Fibroblast of lung (primary cell): ENCODE results near the gene BOD1L2. TPM values are rescaled to one million over a fixed set of nuclear protein-coding genes. Genes with fewer than 3 reads are reported as not detected.

Source experiments
- DNase-seq, 2 donors: peaks; one replicate each; pipeline versions ENCODE4 v3.0.0 to v3.0.0-alpha.2; 2010; ENCODE audit warnings: low read depth in 2 of 2
- H2AFZ ChIP-seq: 2 replicates; pipeline ENCODE4 v1.5.1; 2012; ENCODE audit warnings: low read length, control low read depth, inconsistent platforms
- H3K27ac ChIP-seq: 2 replicates; pipeline ENCODE4 v1.5.1; 2011; ENCODE audit warnings: low read length, control low read depth; ENCODE audit not compliant: insufficient read depth
- H3K27me3 ChIP-seq: 2 replicates; pipeline ENCODE4 v1.5.1; 2011; ENCODE audit warnings: mild to moderate bottlenecking, low read length; ENCODE audit not compliant: control insufficient read depth, insufficient read depth
- H3K36me3 ChIP-seq: 2 replicates; pipeline ENCODE4 v1.5.1; 2011; ENCODE audit warnings: low read length; ENCODE audit not compliant: control insufficient read depth, insufficient read depth
- H3K4me1 ChIP-seq: 2 replicates; pipeline ENCODE4 v1.5.1; 2011; ENCODE audit warnings: low read length; ENCODE audit not compliant: control insufficient read depth, insufficient read depth; ENCODE audit errors: extremely low read depth
- H3K4me2 ChIP-seq: 2 replicates; pipeline ENCODE4 v1.5.1; 2011; ENCODE audit warnings: low read length, control low read depth; ENCODE audit not compliant: insufficient read depth; ENCODE audit errors: extremely low read depth
- H3K4me3 ChIP-seq, 4 experiments: fragments of 200-600 bp in 1 of 4; sonication (generic) in 1 of 4; replicated peaks in 1 of 4; 2 replicates each; pipeline ENCODE4 v1.5.1; 2011 to 2016; ENCODE audit warnings: low read length in 4 of 4, low read depth in 3 of 4, mild to moderate bottlenecking in 3 of 4, control low read depth in 2 of 4, inconsistent platforms in 1 of 4, mixed read lengths in 1 of 4; ENCODE audit not compliant: insufficient read depth in 1 of 4; ENCODE audit errors: control extremely low read depth in 1 of 4
- H3K79me2 ChIP-seq: 2 replicates; pipeline ENCODE4 v1.5.1; 2012; ENCODE audit warnings: mild to moderate bottlenecking, low read length, inconsistent platforms; ENCODE audit not compliant: control insufficient read depth, insufficient read depth
- H3K9ac ChIP-seq: 2 replicates; pipeline ENCODE4 v1.5.1; 2011; ENCODE audit warnings: mild to moderate bottlenecking, low read length, control low read depth; ENCODE audit not compliant: insufficient read depth
- H3K9me3 ChIP-seq: 2 replicates; pipeline ENCODE4 v1.5.1; 2012; ENCODE audit warnings: low read depth, low read length; ENCODE audit not compliant: control insufficient read depth, insufficient read depth
- H4K20me1 ChIP-seq: 2 replicates; pipeline ENCODE4 v1.5.1; 2011; ENCODE audit warnings: low read length; ENCODE audit not compliant: control insufficient read depth, insufficient read depth; ENCODE audit errors: extremely low read depth
- EZH2 ChIP-seq: IDR thresholded peaks from 2 replicates; pipeline ENCODE4 v1.5.1; 2012; ENCODE audit warnings: low read length, control low read depth, mild to moderate bottlenecking; ENCODE audit errors: missing control alignments
- polyA plus RNA-seq, 2 donors: library from polyadenylated mRNA; depleted of rRNA in 1 of 2; stranded (reverse) in 1 of 2; unstranded in 1 of 2; fragments of >200 nt; gene quantifications; 2 replicates each; pipeline ENCODE4 v1.2.1, GENCODE V29; 2011 to 2012; ENCODE audit warnings: missing spikeins in 1 of 2
- total RNA-seq: library from RNA; depleted of rRNA; stranded (reverse); fragments of >200 nt; gene quantifications from 2 replicates; pipeline ENCODE4 v1.2.1, GENCODE V29; 2014
- TF ChIP-seq, protein P1 (sequence below), 2 donors: IDR thresholded peaks in 1 of 2; conservative IDR thresholded peaks in 1 of 2; 1 replicate in 1 of 2; 2 replicates in 1 of 2; pipeline ENCODE4 v1.5.1; 2011 to 2012; ENCODE audit warnings: low read length in 2 of 2, control low read depth in 1 of 2, inconsistent platforms in 1 of 2, low read depth in 1 of 2, mild to moderate bottlenecking in 1 of 2

The BOD1L2 gene
- total and polyA plus RNA-seq, 2 donors (not counting 1 experiment from before 2014, with no cell fraction given), result not detected

DNA sequence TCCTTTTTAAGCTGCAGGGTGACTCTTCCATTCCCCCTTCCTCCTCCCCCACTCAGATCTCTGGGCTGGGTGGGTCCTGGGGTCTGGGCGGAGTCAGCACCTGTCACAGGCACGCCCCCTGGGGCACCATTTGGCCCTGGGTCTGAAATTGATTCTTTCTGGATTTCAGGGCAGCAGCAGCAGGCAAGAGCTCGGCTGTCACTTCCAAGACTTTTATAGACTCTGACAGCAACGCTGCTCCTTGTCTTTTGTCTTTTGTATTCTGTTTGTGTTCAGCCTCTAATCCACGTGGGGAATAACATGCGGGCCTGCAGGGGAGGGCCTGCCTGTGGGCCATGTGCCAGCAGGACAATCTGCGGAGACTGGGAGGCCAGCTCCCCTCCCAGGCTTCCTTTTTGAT, 3.9 kb downstream of the BOD1L2 start:
- Histone ChIP-seq H2AFZ (no peak overlapping the region), H3K79me2 (no peaks in the 10 kb centered on the region), H4K20me1 (no peaks in the 10 kb centered on the region), H3K27ac (no peak overlapping the region), H3K27me3 (no peaks in the 10 kb centered on the region), H3K36me3 (no peaks in the 10 kb centered on the region), H3K4me1 (no peaks in the 10 kb centered on the region), H3K9ac (no peak overlapping the region), H3K4me2 (no peak overlapping the region), H3K4me3 (no peak overlapping the region), H3K9me3 (no peaks in the 10 kb centered on the region)
- TF ChIP-seq, protein P1, sequence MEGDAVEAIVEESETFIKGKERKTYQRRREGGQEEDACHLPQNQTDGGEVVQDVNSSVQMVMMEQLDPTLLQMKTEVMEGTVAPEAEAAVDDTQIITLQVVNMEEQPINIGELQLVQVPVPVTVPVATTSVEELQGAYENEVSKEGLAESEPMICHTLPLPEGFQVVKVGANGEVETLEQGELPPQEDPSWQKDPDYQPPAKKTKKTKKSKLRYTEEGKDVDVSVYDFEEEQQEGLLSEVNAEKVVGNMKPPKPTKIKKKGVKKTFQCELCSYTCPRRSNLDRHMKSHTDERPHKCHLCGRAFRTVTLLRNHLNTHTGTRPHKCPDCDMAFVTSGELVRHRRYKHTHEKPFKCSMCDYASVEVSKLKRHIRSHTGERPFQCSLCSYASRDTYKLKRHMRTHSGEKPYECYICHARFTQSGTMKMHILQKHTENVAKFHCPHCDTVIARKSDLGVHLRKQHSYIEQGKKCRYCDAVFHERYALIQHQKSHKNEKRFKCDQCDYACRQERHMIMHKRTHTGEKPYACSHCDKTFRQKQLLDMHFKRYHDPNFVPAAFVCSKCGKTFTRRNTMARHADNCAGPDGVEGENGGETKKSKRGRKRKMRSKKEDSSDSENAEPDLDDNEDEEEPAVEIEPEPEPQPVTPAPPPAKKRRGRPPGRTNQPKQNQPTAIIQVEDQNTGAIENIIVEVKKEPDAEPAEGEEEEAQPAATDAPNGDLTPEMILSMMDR (conservative IDR thresholded peaks at IDR 0.05 in 1 of 2, IDR thresholded peaks at IDR 0.05 in 1 of 2; ENCODE audit: low read depth in 1 of 2, low read length in 2 of 2), result no peak
- TF ChIP-seq EZH2, result no peak
- DNase-seq, result no peak

DNA sequence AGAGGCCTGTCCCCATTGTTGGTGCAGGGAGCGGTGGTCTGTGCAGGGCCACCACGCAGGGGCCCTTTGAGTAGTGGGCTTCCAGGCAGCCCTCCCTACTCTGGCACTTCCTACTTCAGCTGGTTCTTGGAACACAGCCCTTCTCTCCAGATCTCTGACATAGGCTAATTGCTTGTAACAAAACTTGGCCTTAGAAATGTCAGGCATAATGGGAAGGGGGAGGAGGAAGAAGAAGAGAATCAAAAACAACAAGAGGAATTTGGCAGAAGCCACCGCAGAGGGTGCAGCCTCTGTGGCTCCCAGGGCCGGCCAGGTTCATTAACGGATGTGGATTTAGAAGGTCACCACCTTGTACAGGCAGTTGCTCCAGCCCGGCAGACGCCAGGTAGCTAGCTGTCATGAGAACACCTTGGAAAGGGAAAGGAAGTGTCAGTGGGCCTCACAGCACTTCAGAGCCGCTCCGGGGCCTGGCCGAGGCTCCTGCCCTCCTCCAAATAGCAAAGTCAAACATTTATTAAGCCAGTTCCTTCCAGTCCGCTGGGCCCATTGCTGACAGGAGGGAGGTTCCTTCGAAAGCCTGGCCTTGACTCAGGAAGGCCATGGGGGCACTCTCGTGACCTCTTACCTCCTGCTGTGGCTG, 7.4 kb downstream of the BOD1L2 start:
- TF ChIP-seq, protein P1 (conservative IDR thresholded peaks at IDR 0.05 in 1 of 2, IDR thresholded peaks at IDR 0.05 in 1 of 2; ENCODE audit: low read depth in 1 of 2, low read length in 2 of 2), result no peak
- TF ChIP-seq EZH2, result no peak
- H3K4me3 ChIP-seq, result no peak overlapping the region
- no peak overlapping the region for H3K9ac ChIP-seq

DNA sequence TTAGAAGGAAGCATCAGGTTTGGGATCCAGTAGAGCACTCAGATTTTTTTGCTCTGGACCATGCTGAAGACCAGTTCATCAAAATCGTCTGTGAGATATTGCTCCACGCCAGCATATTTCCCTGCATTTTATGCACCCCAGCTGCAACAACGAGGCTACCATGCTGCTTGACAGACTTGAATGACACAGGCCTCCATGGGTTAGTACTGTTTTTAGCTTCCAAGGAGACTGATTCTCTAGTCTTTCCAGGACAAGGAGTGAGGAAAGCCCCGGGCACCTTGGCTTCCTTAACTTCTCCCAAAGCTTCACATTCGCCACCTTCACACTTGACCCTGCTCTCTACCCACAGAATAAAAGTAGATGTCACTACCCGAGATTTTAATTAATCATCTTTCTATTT, 17.5 kb downstream of the BOD1L2 start:
- no peak for TF ChIP-seq EZH2
- TF ChIP-seq, protein P1 (conservative IDR thresholded peaks at IDR 0.05 in 1 of 2, IDR thresholded peaks at IDR 0.05 in 1 of 2; ENCODE audit: low read depth in 1 of 2, low read length in 2 of 2), result no peak
- no peak overlapping the region for H3K4me3 ChIP-seq
- no peaks in the 10 kb centered on the region for H4K20me1 ChIP-seq
- no peak overlapping the region for H3K27ac ChIP-seq
- H3K4me1 ChIP-seq, result no peaks in the 10 kb centered on the region
- DNase-seq, result no peak
- no peaks in the 10 kb centered on the region for H3K9me3 ChIP-seq
- no peak overlapping the region for H3K9ac ChIP-seq
- no peak overlapping the region for H2AFZ ChIP-seq
- no peaks in the 10 kb centered on the region for H3K27me3 ChIP-seq
- H3K79me2 ChIP-seq, result no peaks in the 10 kb centered on the region
- no peaks in the 10 kb centered on the region for H3K36me3 ChIP-seq
- no peak overlapping the region for H3K4me2 ChIP-seq

More for the DNA sequence above, 7.4 kb downstream of the BOD1L2 start:
- Histone ChIP-seq H3K36me3 (no peaks in the 10 kb centered on the region), H3K79me2 (no peaks in the 10 kb centered on the region), H3K4me2 (no peak overlapping the region), H3K27ac (no peak overlapping the region), H3K9me3 (no peaks in the 10 kb centered on the region), H4K20me1 (no peaks in the 10 kb centered on the region), H3K27me3 (no peaks in the 10 kb centered on the region), H2AFZ (no peak overlapping the region), H3K4me1 (no peaks in the 10 kb centered on the region)
- DNase-seq, result no peak
